Stimulated activated CD8-positive, alpha-beta memory T cell treated with anti-CD3 and anti-CD28 coated beads, Interleukin-12 subunit alpha, Interleukin-12 subunit beta, amount 100 ng/mL, for 4 hours (primary cell): Measurements from ENCODE around the gene RALGPS2.
"Not testable (repeated sequence)": the region's sequence is repeated elsewhere in the genome, so short reads cannot be mapped to it uniquely, and the experiment has no call there.

Experiments used
- DNase-seq: peaks from one replicate; pipeline ENCODE4 v3.0.0-alpha.2; 2020; ENCODE audit warnings: low read depth

Gene RALGPS2

DNA sequence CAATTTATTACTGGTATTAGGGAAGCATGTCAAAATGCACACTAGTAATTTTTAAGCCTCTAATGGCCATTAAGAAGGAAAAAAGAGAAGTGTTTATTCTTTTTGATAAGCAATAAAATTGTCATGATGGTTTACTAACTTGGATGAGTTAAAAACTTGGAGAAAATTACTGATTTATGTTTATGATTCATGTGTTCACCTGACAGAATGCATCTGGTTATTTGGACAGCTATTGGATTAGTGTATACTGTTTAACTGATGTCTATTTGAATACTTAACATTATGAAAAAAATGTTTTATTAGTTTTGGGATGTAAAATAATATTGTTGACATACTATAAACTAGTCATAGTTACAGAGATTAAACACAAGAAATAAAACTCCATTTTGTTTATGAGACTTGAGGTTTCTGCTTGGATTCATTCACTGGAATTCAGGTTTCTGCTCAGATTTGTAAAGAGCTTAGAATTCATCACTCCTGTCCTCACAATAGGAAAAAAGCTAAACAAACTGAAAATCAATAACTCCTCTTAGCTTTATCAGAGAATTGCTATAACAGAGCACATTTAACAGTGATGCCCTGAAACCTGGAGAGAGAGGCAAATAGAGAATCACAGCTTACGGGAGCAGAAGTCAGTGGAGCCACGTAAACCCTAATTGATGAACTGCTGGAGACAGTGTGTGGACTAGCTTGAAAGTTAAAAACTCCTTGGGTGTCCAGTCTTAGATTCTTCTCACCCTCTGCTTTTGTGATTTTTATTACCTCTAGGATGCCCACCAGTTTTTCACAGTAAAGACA is 56.7 kb downstream of the RALGPS2 start:
- DNase-seq: no peak

DNA sequence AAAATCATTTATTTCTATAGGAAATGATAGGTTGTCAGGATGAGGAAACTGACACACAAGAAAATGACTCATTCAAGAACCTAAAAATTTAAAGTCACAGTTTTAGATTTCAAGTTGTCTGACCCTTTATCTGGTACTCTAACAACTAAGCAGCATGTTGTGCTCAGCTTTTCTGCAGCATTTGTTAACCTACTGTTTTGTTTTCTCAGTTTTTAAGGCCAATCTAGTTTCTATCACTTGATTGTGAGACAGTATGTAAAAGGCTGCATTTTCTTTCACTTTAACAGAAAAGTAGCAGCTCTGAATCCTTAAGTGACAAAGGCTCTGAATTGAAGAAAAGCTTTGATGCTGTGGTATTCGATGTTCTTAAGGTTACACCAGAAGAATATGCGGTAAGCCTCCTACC is 59.1 kb downstream of the RALGPS2 start:
- no peak for DNase-seq

DNA sequence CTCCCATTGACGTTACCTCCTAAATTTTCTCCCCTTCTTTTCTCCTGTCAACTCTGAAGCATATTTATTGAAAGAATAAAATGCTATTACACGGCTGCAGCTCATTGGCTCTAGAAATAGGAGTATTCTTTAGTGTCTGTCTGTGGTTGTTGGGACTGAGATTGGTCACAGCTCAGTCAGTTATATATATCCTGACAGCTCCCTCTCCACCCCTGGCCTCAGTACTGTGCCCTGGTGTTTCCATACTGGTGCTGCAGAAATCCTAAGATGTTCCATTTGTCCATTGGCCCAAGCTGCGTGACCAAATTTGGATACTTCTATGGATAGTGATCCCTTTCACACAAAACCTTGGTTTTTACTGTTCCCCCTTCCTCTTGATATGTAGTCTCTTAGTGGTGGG is 67.3 kb downstream of the RALGPS2 start:
- no peak for DNase-seq

DNA sequence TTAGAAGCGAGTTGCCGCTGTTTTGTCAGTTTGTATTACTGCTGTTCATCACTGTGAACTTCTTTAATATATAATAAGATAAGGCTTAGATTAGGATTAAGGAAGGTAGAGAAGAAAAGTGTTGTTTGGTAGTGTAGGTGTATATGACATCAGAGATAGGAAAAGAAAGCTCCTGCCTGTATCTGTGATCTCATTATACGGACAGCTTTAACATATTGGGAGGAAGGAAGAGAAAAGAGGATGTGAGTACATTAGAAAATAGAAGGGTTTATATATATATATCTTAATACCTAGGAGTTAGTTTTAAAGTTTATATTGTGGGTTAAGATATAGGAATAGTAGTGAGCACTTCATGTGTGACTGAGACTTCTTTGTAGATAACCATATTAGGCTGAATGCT is 71.0 kb downstream of the RALGPS2 start:
- no peak for DNase-seq

DNA sequence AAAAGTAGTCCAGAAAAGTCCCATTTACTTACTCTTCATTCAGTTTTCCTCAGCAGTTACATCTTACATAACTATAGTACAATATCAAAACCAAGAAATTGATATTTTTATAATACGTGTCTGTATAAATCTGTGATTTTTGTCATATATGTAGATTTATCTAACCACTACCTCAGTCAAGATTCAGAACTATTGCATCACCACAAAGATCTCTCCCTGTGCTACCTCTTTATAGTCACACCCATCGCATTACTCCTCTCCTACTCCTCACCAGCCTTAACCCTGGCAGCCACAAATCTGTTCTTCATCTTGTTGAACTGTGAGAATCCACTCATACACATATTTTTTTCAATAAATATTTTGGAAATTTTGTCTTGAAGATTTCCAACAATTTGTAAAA is 72.5 kb downstream of the RALGPS2 start:
- no peak for DNase-seq

DNA sequence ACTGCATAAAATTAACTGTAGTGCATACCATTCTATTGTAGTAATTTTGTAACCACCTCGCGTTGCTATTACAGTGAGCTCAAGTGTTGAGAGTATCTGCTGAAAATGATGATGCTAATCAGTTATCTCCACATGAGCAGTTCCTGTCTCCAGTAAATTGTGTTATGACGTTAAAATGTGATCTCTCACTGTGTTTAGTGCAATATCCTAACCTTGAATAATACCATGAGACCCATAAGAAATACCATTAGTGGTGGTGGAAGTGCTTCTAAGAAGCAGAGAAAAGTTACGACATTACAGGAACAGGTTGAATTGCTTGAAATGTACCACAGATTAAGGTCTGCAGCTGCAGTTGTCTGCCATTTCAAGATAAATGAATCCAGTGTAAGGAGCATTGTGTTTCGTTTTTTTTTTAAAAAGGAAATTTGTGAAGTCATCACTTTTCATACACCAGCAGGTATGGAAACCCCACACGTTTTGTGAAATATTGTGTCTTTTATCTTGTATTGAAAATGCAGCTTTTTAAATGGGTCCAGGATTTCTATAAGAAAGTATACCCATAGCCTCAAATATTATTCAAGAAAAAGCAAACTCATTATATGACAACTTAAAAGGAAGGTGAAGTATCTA is 73.3 kb downstream of the RALGPS2 start:
- no peak for DNase-seq

DNA sequence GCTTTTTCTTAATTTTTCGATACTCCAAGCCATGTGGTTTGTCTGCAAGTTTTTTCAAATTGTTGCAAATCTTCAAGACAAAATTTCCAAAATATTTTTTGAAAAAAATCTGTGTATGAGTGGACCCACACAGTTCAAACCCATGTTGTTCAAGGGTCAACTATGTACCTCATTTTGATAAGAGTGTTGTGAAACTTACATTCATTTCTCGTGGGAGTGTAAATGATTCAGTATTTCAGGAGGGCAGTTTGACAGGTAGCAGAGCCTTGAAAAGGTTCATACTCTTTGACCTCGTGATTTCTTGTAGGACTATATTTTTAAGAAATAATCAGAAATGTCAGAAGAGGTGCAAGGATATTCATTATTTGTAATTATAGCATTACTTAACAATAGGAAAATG is 77.8 kb downstream of the RALGPS2 start:
- DNase-seq: no peak

DNA sequence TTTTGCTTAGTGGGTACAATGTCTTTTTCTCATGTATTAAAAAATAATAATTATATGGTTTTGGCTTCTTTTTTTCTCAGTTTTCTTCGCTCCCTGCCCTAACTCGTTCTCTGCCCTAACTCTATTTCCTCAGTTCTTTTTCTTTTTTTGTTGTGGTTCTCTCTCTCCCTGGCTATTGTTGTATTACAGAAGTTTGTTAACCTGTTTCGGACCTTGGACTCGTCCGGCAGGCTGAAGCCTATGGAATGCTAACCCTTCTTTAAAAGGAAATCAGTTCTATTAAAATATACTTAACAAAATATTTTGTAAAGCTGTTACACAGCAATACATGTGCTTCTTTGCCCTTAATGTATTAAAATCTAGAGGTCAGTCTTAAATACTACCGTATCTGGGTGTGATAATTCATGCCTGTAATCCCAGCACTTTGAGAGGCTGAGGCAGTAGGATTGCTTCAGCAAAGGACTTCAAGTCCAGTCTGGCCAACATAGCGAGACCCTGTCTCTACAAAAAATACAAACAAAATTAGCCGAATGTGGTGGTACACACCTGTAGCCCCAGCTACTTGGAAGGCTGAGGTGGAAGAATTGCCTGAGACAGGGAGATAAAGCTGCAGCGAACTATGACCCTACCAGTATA is 81.7 kb downstream of the RALGPS2 start:
- DNase-seq: no peak

DNA sequence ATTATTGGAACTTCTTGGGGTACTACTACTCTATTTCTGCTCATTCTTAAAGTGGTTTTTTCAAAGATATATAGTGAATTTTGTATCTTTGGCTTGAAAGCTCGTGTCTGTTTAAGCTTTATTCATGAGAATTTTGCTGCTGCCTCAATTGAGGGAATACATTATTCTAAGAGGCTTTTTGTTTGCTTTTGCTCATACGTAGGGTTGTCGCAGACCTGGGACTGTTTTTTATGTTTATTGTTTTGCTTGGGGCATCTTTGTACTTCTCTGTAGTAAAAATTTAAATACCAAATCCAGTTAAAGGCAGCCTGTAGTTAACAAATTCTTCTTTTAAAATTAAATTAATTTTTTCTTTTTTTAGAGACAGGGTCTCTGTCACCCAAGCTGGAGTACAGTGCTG is 83.5 kb downstream of the RALGPS2 start:
- DNase-seq: no peak

DNA sequence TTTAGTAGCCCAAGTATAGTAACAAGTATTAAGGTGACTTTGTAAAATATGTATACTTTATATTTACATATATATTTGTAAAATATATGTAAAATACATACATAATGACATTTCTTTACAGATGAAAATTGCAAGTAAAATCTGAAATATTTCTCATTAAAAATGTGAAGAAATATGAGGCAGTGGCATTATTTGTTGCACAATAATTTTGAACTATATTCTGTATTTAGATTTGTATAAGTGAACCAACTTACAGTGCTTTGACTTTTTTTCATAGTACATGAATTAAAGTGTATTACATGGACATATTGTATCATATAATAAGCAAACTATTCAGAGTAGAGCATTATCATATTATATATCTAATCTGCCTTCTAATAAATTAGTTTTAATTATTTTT is 85.5 kb downstream of the RALGPS2 start:
- DNase-seq: no peak

DNA sequence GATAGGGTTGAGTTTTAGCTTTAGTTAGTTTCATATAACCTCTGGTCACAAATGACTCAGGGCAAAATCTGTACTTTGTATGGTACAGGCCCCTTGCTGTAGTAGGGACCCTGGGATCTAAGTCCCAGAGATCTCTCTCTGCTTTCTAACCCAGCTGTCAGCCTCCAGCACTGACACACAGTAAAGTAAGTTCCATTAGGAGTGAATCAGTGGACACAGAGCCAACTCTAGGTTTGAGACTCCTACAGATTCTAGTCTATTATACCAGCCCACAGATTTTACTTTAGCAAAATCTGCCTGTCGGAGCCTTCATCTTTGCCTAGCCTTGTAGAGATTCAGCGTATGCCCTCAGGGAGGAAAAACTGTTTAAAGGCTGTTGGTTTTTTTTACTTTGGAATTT is 93.4 kb downstream of the RALGPS2 start:
- DNase-seq: no peak

DNA sequence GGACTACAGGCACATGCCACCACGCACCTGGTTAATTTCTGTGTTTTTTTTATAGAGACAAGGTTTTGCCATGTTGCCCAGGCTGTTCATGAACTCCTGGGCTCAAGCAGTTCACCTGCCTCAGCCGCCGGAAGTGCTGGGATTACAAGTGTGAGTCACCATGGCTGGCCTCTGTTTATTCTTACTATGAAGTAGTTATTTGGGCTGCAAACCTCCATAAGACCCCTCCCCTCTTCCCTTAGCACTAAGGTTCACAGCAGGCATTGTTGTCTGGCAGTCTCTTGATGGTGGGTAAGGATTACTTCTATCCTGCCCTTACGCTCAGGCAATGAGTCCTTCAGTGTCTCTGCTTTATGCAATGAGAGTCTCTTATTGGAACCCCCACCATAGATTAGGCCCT is 94.1 kb downstream of the RALGPS2 start:
- DNase-seq: no peak

DNA sequence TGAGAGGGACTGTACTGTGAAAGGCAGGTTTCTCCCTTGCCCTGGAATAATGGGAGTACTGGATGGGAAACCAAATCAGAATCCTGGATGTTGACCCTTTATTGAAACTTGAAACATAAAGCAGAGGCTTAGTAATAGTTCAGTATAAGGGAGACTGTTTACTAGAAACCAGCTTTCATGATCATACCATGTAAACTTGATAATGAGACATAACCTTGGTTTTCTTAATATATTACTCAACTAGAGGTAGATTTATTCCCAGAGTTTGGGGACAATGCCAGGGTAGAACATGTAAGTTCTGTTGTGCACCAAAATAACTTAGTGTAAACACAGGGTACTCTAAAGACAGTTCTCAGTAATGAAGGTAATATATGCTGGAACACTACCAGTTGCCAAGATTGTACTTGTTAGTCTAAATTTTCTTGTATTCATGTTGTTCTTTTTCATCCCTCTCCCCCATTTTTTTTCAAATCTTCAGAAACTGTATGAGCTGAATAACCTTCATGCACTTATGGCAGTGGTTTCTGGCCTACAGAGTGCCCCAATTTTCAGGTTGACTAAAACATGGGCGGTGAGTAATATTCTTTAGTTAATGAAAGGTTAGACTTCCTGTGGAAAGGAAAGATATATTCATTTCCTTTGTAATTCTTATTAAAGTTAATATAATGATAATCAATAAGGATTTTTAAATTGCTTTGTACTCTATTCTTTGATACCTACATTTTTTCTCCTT is 96.3 kb downstream of the RALGPS2 start:
- no peak for DNase-seq

DNA sequence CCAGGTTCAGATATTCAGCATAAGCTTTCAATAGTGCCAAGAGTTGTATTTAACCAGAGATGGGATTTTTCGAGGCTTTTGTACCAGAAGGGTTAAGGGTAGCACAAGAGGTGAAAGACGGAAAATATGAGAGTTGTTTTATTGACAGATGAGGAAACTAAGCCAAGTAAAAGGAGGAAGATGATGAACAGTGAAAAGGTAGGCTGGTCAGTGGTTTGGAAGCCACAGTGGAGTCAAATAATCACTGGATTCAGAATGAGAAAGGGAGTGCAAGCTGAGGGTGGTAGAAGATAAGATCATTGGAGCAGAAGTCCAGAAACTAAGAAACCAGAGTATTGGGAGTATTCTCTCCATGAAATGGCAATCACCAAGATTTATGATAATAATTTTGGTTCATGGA is 100.1 kb downstream of the RALGPS2 start:
- DNase-seq: no peak

DNA sequence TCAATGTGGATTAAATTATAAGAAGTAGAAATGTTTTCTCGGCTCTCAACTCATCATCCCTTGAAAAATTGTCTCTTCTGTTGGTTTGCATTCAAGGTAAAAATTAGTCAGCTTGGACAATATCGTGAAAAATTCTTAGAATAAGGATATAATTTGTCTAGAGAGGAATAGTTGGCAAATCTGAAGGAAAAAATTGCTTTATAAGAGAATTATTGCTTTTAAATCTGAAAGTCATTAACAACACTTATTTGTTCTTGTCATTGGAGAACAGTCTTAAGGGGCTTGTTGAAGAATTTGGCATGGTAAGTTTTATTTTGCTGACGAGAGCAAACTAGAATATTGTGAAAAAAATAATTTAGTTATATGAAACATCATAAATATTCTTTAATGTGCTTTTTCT is 119.4 kb downstream of the RALGPS2 start:
- DNase-seq: no peak

DNA sequence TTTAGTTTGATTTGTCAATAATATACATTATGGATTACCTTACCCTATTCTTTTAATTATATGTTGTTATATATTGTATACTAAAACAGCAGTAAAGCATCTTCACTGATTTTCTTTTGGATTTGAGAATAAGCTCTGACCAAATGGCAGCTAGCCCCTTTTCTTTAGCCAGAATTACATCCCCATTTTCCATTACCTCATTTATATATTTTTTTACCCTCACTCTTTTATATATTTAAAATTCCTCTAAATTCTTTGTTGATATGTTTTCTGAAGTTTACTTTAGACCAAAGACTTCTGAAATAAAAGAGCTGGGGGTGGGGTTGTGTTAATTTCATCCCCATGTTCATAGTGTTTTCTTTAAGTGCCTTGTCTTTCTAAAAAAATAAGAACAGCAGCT is 121.3 kb downstream of the RALGPS2 start:
- no peak for DNase-seq

DNA sequence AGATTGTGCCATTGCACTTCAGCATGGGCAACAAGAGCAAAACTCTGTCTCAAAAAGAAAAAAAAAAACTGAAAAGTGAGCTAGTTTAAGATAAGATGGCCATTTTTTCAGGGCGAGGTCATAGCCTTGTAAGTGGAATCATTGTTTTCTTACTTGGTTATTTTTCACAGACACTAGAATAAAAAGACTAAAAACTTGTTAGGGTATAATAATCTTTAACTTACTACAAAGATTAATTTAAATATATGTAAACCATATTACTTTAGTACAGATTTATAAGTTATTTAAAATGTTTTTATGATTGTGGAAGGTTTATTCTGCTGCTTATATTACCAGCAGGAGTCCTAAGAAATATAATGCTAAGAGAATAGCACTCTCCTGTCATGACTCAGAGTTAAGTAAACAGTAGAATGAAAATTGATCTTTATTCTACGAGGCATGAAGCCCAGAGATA is 122.4 kb downstream of the RALGPS2 start:
- no peak for DNase-seq

DNA sequence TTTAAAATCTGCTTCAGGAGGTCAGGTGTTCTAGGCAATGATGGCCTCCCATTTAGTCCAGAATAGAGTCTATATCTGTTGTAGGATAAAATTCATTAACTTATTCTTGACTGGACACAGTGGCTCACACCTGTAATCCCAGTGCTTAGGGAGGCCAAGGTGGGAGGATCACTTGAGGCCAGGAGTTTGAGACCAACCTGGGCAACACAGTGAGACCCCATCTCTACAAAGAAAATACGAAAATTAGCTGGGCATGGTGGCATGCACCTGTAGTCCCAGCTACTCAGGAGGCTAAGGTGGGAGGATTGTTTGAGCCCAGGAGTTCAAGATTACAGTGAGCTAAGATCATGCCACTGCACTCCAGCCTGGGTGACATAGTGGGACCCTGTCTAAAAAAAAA is 122.9 kb downstream of the RALGPS2 start:
- not testable (repeated sequence) for DNase-seq

DNA sequence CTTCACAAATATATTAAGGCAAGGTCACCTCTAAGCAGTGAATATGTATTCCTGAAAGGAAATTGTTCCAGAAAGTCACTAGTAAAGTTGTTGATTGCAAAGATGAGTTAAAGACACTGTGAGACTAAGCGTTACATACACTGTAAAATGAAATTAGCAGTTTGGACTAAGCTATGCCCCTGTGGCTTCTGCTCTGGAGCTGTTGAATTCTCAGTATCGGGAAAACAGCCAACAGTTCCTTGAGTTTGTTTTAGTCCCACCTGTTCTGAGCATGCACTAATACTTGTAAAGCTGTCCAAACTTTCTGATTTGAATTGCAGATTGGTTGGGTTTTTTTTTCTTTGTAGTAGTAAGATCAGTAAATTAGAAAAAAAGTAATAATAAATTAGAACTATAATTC is 124.9 kb downstream of the RALGPS2 start:
- no peak for DNase-seq

DNA sequence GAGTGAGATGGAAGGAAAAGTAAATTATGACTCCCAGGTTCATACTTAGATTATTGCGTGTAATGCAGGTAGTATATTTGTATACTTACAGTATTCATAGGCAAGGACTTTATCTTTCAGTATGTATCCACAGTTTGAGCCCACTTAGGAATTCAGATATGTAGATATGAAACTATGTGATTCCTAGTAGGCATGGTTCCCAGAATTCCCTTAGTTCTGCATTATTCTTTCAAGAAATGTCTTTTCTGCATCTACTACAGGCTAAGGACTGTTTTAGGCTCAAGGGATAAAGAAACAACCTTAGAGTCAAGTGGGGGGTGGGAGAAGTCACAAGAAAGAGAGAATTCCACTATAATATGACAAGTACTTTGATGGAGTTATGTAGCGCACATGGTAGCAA is 132.1 kb downstream of the RALGPS2 start:
- no peak for DNase-seq

DNA sequence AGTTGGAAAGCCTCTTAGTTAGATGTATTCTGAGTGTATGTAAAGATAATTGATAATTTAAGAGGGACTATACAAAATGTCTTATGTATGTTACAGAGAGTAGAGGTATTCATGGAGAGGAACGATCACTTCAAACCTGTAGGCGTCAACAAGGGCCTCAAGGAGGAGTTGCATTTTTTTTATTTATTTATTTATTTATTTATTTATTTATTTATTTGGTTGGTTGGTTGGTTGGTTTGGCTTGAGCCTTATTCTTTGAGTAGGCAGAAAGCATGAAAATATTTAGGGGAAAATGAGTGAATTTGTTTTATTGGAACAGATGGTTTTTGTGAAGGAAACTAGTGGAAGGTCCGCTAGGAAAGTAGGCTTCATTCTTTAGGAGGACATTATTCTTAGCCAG is 137.4 kb downstream of the RALGPS2 start:
- DNase-seq: no peak

DNA sequence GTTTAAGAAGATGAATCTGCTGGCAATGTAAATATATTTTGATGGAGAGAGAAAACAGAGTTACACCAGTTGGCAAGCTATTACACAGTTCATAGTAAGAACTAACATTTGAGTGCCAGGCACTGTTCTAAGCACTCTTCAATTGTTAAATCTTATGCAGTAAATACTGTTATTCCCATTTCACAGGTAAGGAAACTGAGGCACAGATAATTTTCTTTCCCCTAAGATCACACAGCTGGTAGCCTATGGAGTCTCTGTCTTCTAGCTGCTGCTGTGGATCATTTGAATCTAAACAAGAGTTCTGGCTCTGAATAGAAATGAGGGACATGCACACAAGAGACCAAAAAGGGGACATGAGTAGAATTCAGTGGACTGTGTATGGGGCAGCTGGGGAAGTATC is 137.8 kb downstream of the RALGPS2 start:
- no peak for DNase-seq

DNA sequence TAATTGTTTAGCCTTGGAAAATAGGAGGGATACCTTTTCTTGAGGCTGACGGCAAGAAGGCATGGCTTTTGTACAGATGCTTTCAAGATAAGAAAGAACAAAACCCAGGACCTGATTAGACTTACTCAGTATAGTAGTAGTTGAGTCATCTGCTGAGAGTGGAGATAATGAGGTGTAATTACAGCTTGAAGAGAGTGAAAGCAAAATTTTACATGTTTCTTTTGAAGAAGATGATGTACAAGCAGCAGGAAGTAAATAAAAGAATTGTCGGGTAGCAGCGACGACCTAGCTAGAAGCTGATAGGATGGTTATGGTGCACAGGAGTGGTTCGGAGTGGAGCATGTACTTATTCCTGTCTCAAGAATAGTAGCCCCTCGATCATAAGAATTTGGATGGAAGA is 139.3 kb downstream of the RALGPS2 start:
- no peak for DNase-seq
